ENCODE data around the gene CLIC1. TPM values are rescaled to one million over a fixed set of nuclear protein-coding genes. Genes with fewer than 3 reads are reported as not detected.

The CLIC1 gene
- total and polyA plus RNA-seq, 2 donors from 2014 or later, result 456 to 489 TPM

DNA sequence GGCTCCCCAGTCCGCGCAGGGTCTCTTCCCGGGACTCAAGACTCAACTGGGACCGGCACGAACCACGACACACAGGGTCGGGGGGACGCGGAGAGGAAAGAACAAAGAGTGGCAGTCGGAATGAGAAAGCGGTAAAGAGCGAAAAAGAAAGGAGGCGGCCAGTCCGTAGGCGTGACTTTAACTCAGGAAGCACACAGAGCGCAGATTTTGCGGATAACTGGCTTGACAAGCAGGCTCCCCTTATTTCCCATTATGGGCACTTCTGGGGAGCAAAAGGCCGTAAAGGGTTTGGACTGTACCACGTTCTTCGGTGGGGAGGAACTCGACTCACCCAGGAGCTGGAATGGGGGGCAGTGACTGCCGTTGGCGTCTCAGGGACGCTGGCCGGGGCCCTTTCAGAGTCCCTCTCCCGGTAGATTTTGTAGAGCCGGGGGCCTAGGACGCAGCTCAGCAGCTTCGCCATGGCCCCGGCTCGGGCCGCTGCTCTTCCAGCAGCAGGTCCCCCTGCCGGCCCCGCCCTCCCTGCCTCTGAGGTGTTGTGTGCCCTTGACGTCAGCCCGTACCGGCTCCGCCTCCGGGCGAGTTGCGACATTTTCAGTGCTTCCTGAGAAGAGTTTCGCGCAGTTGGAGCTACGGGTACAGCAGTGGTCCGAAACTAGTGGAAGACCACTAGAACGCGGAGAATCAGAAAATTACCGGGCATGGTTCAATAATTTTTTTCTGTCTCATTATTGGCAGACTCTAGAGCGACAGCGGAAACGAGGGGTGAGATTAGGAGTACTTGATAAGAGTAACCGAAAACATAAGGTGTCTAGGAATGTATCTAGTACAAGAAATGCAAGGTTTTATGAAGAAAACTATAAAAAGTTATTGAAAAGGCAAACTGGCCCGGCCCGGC is 33.3 kb downstream of the CLIC1 start, which contains the start of gene ABHD16A:
Gene ABHD16A, minus strand, starts transcription at position 506 of the 898 bp plus-strand sequence. Its CDS starts 43 bp downstream, at position 463.
- Histone ChIP-seq H3K27ac (ENCODE audit: low read depth in 2 of 2, low read length in 2 of 2) (peak within 1 kb of the TSS; percentile 92 to 95), H3K27me3 (ENCODE audit: control insufficient read depth, insufficient read depth, low read length) (no peaks in the 10 kb centered on the region), H3K9me3 (ENCODE audit: control insufficient read depth in 2 of 3, insufficient read depth in 1 of 3, low read length in 3 of 3) (no peaks in the 10 kb centered on the region), H3K36me3 (ENCODE audit: control insufficient read depth in 2 of 3, insufficient read depth in 3 of 3, low read length in 3 of 3) (peaks cover 0 to 3% (median 0%) of the 10 kb centered on the region in 3 donors), H3K4me3 (ENCODE audit: low read length in 3 of 3) (peak within 1 kb of the TSS; percentile 89 to 98 (median 96)), H3K9ac (ENCODE audit: low read length in 3 of 3) (peak within 1 kb of the TSS; percentile 81 to 96 (median 88)), H3K4me1 (ENCODE audit: control insufficient read depth in 2 of 3, insufficient read depth in 2 of 3, low read depth in 1 of 3, low read length in 3 of 3) (peaks cover 0 to 10% (median 9%) of the 10 kb centered on the region in 3 donors)
- TF ChIP-seq, protein P1, sequence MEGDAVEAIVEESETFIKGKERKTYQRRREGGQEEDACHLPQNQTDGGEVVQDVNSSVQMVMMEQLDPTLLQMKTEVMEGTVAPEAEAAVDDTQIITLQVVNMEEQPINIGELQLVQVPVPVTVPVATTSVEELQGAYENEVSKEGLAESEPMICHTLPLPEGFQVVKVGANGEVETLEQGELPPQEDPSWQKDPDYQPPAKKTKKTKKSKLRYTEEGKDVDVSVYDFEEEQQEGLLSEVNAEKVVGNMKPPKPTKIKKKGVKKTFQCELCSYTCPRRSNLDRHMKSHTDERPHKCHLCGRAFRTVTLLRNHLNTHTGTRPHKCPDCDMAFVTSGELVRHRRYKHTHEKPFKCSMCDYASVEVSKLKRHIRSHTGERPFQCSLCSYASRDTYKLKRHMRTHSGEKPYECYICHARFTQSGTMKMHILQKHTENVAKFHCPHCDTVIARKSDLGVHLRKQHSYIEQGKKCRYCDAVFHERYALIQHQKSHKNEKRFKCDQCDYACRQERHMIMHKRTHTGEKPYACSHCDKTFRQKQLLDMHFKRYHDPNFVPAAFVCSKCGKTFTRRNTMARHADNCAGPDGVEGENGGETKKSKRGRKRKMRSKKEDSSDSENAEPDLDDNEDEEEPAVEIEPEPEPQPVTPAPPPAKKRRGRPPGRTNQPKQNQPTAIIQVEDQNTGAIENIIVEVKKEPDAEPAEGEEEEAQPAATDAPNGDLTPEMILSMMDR (IDR thresholded peaks at IDR 0.05; ENCODE audit: borderline replicate concordance, extremely low read depth, insufficient read depth), result peak; percentile 10
- FAIRE-seq (no peak), DNase-seq (peak; percentile 99 to 100 (median 99))
- intact Hi-C loops (cut with DNase I), result no loop called here

GRCh38 chr6:31702405-31702818 is 33.9 kb downstream of the CLIC1 start:
- Histone ChIP-seq H3K9me3 (ENCODE audit: control insufficient read depth in 2 of 3, insufficient read depth in 1 of 3, low read length in 3 of 3) (no peaks in the 10 kb centered on the region), H3K36me3 (ENCODE audit: control insufficient read depth in 2 of 3, insufficient read depth in 3 of 3, low read length in 3 of 3) (peaks cover 0 to 3% (median 3%) of the 10 kb centered on the region in 3 donors), H3K4me1 (ENCODE audit: control insufficient read depth in 2 of 3, insufficient read depth in 2 of 3, low read depth in 1 of 3, low read length in 3 of 3) (peaks cover 0 to 10% (median 9%) of the 10 kb centered on the region in 3 donors), H3K27me3 (ENCODE audit: control insufficient read depth, insufficient read depth, low read length) (no peaks in the 10 kb centered on the region), H3K27ac (ENCODE audit: low read depth in 2 of 2, low read length in 2 of 2) (peak overlapping the region; percentile 92 to 95), H3K9ac (ENCODE audit: low read length in 3 of 3) (peak overlapping the region; percentile 81 to 96 (median 88)), H3K4me3 (ENCODE audit: low read length in 3 of 3) (peak overlapping the region; percentile 89 to 98 (median 96))
- no peak for DNase-seq
- intact Hi-C loops (cut with DNase I), result no loop called here
- TF ChIP-seq, protein P1 (IDR thresholded peaks at IDR 0.05; ENCODE audit: borderline replicate concordance, extremely low read depth, insufficient read depth), result no peak
- no peak for FAIRE-seq

DNA sequence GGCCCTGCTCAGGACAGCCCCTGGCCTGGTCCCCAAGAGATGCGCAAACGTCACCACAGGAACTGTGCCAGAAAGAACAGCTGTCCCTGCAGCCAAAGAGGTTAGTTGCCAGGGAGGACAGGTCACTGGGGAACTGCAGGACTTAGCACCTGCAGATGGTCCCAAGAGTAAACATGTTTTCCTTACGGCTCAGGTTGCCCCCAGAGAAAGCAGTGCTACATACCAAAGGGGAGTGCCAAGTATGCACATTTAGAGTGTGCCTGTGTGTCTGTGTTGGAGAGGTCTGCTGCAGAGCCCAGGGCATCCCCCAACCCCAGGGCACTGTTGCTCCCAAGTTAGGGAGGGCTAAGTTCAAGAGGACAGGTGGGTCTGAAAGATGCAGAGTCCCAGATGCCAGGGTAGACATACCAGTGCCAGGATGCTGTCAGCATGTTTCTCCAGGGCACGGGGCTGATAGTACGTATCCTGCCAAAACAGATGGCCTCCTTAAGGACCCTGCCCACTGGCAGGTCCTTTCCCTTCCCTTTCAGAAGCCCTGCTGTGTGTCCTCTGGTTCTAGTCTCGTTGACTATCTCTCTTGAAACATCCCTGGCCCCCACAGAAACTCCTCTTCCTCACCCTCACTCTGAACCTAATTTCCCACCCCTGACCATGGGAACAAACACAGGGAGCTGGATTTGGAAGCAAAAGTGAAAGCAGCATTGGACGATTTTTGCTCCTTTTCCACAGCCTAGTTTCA is 34.5 kb downstream of the CLIC1 start:
- peaks cover 0 to 10% (median 9%) of the 10 kb centered on the region in 3 donors for H3K4me1 ChIP-seq (ENCODE audit: control insufficient read depth in 2 of 3, insufficient read depth in 2 of 3, low read depth in 1 of 3, low read length in 3 of 3)
- no peaks in the 10 kb centered on the region for H3K27me3 ChIP-seq (ENCODE audit: control insufficient read depth, insufficient read depth, low read length)
- TF ChIP-seq, protein P1 (IDR thresholded peaks at IDR 0.05; ENCODE audit: borderline replicate concordance, extremely low read depth, insufficient read depth), result no peak
- H3K9me3 ChIP-seq (ENCODE audit: control insufficient read depth in 2 of 3, insufficient read depth in 1 of 3, low read length in 3 of 3), result no peaks in the 10 kb centered on the region
- intact Hi-C loops (cut with DNase I), result no loop called here
- H3K36me3 ChIP-seq (ENCODE audit: control insufficient read depth in 2 of 3, insufficient read depth in 3 of 3, low read length in 3 of 3), result peaks cover 3 to 5% (median 4%) of the 10 kb centered on the region in 3 donors
- peak overlapping the region; percentile 89 to 98 (median 96) for H3K4me3 ChIP-seq (ENCODE audit: low read length in 3 of 3)
- DNase-seq (peak in 3 of 5 donors; percentile 41 to 74 (median 52)), FAIRE-seq (no peak)
- H3K27ac ChIP-seq (ENCODE audit: low read depth in 2 of 2, low read length in 2 of 2), result no peak overlapping the region
- H3K9ac ChIP-seq (ENCODE audit: low read length in 3 of 3), result peak overlapping the region; percentile 81 to 96 (median 88)
